Measurements from ENCODE around the gene CD83. TPM values are rescaled to one million over a fixed set of nuclear protein-coding genes. Genes with fewer than 3 reads are reported as not detected.

The CD83 gene
- total RNA-seq (2022; extraction: Qiagen RNA extraction): 1.6 to 2.1 TPM (median 1.9 TPM) in 5 replicates

GRCh38 chr6:14117158-14118090 lies at the start of gene CD83:
Gene CD83, plus strand, starts transcription at chr6:14117772. Its CDS starts 40 bp downstream, at chr6:14117812.

Other genes with a start within 250 kb of the CD83 start
- gene RNF182, start 192.8 kb upstream of the CD83 start, total RNA-seq (2022; extraction: Qiagen RNA extraction): 2.9 to 4.1 TPM (median 3.2 TPM) in 5 replicates

Data from A549 treated with Hydrocortisone at 1 μM for 4 hours (cell line).